Stimulated activated CD8-positive, alpha-beta memory T cell treated with anti-CD3 and anti-CD28 coated beads, Interleukin-2, amount 100 ng/mL, for 1 hour (primary cell): ENCODE results near the gene BEND7.
"Not testable (repeated sequence)": the region's sequence is repeated elsewhere in the genome, so short reads cannot be mapped to it uniquely, and the experiment has no call there.

ENCODE experiments used
- DNase-seq, 2 donors: peaks; one replicate each; pipeline ENCODE4 v3.0.0-alpha.2; 2020; ENCODE audit warnings: low read depth in 2 of 2

Gene BEND7

GRCh38 chr10:13421382-13421917 is 107.4 kb downstream of the BEND7 start:
- DNase-seq: no peak

GRCh38 chr10:13420532-13421307 is 108.1 kb downstream of the BEND7 start:
- DNase-seq: no peak

- no peak for DNase-seq
Measured at GRCh38 chr10:13417459-13418126, 111.2 kb downstream of the BEND7 start.

- DNase-seq: no peak
Measured at GRCh38 chr10:13416760-13417159, 112.1 kb downstream of the BEND7 start.

- DNase-seq: no peak
Measured at GRCh38 chr10:13414855-13415254, 114.0 kb downstream of the BEND7 start.

GRCh38 chr10:13414137-13414536 is 114.7 kb downstream of the BEND7 start:
- DNase-seq: no peak

GRCh38 chr10:13412894-13413293 is 115.9 kb downstream of the BEND7 start:
- DNase-seq: no peak

GRCh38 chr10:13404791-13405190 is 124.0 kb downstream of the BEND7 start:
- DNase-seq: no peak

- no peak for DNase-seq
Measured at GRCh38 chr10:13404305-13404759, 124.5 kb downstream of the BEND7 start.

GRCh38 chr10:13403426-13403825 is 125.4 kb downstream of the BEND7 start:
- DNase-seq: not testable (repeated sequence)

- no peak for DNase-seq
Measured at GRCh38 chr10:13402021-13402420, 126.8 kb downstream of the BEND7 start.

GRCh38 chr10:13401142-13401541 is 127.7 kb downstream of the BEND7 start:
- DNase-seq: no peak

- no peak for DNase-seq
Measured at GRCh38 chr10:13400196-13400965, 128.4 kb downstream of the BEND7 start.

GRCh38 chr10:13399752-13400151 is 129.1 kb downstream of the BEND7 start:
- DNase-seq: no peak

- DNase-seq: no peak
Measured at GRCh38 chr10:13399236-13399635, 129.6 kb downstream of the BEND7 start.

GRCh38 chr10:13397052-13397451 is 131.8 kb downstream of the BEND7 start:
- no peak for DNase-seq

- DNase-seq: no peak
Measured at GRCh38 chr10:13396369-13396768, 132.4 kb downstream of the BEND7 start.

GRCh38 chr10:13395540-13395939 is 133.3 kb downstream of the BEND7 start:
- DNase-seq: no peak

- no peak for DNase-seq
Measured at GRCh38 chr10:13393640-13394039, 135.2 kb downstream of the BEND7 start.

GRCh38 chr10:13392701-13393100 is 136.1 kb downstream of the BEND7 start:
- no peak for DNase-seq
